HuH-7.5 (cell line): ENCODE measurements around the gene LIPK.

Source experiments
- DNase-seq: peaks from one replicate; pipeline ENCODE4 v3.0.0; 2011; ENCODE audit warnings: low spot score

Gene LIPK

DNA sequence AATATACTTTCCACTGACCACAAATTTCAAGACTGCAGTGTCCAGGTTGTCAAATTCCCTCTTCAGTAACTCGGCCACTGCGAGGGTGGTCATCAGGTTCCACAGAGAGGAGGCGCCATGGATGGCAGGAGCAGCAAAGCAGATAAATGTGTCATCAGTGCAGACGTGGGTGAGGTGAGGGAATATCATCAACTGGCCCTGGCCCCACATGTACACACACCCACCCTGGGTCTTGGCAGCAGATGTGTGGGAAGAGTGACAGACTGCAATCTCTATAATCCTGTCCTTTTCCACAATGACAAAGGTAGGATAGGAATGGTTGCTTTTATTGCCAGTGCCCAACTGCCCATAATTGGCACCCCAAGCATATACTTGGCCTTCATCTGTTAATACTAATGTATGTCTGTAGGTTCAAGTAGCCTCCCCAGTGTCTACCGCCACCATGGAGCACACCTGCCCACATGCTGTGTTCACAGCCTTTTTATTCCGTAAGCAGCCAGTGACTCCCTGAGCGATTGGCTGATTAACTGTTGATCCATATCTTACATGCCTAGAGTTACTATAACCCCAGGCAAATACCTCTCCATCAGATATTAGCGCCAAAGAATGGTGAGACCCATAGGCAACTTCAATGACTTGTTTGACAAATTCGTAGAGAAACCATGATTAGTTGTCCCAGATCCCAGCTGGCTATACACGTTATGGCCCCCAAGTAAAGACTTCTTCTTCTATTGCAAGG is 80.2 kb downstream of the LIPK start:
- no peak for DNase-seq

DNA sequence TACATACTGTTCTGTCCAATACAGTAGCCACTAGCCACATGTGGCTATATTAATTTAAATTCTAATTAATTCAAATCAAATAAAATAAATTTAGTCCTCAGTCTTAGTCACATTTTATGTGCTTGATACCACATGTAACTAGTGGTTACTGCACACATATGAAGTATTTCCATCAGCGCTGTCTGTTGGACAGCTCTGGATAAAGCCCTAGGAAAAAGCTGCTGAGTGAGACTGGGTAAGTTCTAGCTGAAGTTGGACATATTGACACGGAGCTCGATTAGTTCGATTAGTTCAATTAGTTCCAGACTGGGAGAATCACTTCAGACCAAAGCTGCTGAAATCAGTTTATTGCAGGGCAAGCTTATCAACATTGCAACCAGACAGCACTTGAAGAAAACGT is 81.4 kb downstream of the LIPK start:
- no peak for DNase-seq

DNA sequence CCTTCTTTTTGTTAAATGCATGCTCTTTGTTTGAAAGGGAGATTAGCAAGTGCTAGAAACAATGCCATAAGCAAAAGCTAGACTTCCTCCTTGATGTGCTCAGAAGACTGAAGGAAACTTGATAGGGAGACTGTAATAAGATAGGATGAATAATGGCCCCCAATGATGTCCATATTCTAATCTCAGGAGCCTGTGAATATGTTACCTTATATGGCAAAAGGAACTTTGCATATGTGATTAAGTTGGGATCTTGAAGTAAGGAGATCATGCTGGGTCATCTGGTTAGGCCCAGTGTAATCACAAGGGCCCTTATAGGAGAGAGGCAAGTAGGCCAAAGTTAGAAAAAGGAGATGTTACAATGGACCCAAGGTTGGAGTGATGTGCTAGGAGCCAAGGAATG is 82.9 kb downstream of the LIPK start:
- no peak for DNase-seq

DNA sequence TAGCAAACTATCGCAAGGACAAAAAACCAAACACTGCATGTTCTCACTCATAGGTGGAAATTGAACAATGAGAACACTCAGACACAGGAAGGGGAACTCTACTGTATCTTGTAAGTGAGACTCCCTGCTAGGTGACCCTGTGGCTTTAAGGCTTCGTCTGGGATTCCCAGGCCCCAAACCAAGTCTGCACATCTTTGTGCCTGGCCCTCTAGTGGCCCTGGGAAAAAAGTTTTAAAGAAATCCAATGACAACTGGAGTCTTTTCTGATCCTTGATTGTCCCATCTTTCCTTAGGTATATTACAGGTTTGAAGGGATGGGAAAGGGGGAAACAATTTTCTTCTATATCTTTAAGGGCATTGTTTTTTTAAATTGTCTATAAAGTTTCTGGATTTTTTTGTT is 85.9 kb downstream of the LIPK start:
- no peak for DNase-seq

DNA sequence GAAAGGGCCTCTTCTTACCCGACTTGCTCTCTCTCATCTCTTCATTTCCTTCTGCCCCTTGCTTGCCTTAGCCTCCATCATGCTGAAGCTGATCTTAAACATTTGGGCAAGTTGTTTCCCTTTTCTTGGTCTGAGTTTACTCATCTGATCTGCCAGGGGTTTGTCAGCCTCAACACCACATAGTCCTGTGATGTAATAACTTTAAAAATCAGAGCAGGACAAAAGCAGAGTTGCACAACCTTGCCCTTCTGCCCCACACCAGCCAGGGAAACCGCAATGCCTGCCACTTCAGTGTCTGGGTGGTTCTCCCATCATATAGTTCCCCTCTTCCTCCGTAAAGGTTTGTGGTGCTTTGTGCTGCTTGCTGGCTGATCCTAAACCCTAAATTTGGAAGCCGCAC is 86.6 kb downstream of the LIPK start:
- DNase-seq, result peak; percentile 20

DNA sequence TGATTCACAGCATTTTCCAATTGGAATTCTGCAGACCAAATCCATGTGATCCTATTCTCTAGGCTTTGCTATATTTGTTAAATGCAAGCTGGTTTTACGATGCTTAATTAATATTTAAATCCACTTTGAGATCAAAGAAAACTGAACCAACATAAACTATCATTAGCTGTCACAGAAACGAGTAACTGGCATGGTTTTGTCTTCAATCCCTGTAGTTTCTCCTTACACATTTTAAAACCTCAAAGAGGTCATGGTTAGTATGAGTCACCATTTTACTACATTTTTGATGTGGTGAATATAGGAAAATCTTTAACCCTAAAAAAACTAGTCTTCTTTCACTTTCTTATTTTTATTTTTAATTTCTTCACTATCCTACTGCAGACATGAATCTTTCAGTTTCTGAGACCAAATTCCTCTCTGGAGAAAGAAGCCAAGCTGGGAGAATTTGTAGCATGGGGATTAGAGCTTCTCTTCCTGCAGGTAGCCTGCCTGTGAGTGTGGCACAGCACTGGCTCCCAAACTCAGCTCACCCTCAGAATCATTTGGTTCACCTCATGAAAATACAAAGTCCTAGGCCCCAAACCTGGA is 87.8 kb downstream of the LIPK start:
- DNase-seq, result no peak

DNA sequence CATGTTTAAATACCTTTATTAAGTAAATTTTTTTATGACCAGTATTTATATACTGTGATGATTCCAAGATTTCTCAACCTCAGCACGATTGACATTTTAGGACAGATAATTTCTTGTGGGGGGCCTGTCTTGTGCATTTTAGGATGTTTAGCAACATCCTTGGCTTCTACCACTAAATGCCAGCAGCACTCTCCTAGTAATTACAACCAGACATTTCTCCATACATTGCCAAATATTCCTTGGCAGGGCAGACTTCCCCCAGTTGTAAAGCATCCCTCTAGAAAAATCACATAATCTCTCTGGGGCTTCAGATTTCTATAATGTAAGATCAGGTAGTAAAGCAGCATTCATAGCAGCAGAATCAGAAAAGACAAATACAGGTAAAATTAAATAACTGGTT is 88.7 kb downstream of the LIPK start:
- no peak for DNase-seq

DNA sequence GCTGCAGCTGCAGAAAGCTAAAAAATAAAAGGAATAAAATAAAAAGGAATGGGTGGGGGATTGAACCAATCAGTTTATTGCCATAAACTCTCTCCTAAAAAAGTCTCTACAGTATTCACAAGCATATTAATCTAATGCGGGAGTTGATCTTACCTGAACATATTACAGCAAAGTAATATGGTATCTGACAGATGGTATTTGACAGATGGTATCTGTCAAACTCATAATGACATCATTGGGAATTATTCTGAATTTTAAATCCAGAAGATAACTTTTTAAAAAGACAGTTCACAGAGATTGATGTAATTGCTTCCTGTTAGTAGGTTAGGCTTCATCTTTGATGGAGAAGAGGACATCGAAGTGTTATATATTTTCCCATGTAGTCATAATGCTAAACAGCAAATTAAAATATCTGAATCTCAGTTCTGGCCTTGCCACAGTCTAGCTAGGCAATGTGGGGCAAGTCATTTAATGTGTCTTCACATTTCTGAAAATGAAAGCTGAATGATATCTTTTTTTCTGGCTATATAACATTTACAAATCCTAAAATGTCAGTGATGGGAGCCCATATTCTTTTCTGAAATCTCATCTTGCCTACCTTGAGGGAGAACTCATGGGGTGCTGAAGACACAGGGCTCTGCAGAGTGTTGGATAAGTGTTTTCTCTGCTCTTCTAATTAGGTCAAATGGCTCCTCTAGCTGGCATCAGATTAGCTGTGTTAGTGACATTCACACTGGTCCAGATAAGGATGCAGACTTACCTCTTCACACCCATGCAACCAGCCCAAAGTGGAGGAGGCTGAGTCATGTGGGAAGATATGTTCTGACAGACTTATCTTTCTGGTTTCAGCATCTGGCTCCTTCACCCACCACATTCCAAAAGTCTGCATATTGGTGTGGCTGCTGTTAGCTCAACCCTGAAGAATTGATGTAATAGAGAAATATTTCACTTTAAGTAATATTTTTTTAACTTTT is 94.4 kb downstream of the LIPK start:
- no peak for DNase-seq
